TTC549 (cell line): ENCODE results near the gene TTC39A.

Experiments
- FAIRE-seq: peaks from 2 replicates; lab custom pipeline; 2012; peaks lifted over from hg19 to GRCh38; lab: Jason Lieb, UNC

The TTC39A gene

DNA sequence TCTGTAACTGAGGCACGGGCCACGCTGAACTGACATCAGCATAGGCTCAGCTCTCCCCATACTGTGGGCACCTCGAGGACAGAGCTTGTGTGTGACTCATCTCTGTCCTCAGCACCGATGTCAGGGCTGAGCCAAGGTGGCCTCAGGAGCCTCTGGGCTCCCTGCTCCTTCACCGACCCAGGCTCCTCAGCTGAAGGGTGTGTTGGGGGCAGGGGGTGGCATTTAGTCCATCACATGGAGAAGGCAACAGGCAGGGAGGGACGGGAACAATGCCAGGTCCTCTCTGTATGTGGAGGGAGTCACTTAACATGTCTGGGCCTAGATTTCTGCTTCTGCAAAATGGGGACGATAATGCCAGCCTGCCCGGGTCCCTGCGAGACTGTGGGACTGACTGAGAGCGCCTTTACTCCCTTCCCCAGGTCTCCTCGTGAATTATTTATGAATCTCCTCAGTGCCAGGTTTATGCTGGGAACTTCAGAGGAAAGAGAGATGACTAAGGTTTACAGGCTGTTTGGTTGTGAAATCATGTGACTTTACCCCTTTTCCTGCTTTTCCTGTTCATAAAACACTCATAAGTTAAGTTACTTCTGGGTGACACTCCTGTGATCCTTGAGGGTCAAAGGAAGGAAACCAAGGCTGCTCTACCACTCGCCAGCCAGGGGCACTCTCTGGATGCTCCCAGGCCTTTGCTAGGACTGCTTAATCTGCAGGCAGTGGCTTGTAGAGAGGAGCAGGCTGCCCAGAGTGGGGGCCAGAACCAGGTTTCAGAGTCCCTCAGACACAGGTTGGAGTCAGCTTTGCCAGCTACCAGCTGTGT is 16.2 kb downstream of the TTC39A start:
- no peak for FAIRE-seq

DNA sequence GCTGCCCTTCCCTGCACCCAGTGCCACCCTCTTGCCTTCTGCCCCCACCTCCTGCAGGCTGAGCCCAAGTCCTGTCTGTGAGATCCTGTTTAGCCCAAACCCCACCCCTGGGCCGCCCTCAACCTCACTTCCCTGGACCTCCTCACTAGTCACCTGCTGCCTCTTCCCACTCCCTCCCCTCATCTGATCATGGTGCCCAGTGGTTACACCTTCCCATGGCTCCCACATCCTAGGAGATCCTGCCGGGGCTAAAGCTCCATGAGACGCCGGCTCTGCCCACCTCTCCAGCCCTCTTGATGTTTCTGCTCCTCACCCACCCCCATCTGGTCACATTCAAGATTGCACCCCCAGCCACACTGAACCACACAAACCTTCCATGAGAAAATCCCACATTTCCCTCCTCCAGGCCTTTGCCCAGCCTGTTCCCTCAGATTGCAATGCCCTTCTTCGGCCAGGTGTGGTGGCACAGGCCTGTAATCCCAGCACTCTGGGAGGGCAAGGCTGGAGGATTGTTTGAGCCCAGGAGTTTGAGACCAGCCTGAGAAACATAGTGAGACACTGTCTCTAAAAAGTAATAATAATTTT is 17.0 kb downstream of the TTC39A start:
- no peak for FAIRE-seq

DNA sequence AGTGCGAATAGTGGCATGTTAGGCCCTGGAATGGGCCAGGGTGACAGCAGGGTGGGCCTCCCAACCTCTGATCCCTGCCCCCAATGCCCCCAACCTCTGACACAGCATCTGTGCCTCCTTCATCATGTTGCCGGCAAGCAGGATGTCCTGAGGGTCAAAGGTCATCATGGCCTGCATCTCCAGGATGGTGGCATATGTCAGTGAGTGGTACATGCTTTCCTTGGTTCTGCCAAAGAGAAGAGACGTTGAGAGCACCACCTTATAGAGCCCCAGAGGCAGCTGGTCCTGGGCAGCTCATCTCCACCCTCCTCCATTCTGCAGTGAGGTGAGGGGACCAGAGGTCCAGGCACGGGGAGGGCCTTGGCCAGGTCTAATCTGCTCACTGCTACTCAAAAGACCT is 17.6 kb downstream of the TTC39A start:
- FAIRE-seq, result no peak

DNA sequence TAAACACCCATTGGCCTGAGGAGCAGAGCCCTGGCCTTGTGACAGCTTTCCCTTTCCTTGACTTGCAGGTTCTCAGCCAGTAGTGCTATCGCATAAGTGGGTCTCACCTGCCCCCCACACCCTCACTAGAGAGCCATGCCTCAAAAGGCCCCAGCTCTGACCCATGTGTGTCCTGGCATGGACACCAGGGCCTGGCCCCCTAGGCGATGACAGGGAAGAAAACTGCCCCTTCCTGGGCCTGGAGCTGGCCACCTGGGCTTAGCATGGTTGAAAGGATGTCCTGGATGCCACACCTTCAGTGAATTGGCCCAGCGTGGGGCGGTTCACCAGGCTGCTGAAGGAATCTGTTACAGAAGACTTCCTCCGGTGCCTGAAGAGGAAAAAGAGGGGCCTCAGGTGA is 18.5 kb downstream of the TTC39A start:
- FAIRE-seq, result no peak

DNA sequence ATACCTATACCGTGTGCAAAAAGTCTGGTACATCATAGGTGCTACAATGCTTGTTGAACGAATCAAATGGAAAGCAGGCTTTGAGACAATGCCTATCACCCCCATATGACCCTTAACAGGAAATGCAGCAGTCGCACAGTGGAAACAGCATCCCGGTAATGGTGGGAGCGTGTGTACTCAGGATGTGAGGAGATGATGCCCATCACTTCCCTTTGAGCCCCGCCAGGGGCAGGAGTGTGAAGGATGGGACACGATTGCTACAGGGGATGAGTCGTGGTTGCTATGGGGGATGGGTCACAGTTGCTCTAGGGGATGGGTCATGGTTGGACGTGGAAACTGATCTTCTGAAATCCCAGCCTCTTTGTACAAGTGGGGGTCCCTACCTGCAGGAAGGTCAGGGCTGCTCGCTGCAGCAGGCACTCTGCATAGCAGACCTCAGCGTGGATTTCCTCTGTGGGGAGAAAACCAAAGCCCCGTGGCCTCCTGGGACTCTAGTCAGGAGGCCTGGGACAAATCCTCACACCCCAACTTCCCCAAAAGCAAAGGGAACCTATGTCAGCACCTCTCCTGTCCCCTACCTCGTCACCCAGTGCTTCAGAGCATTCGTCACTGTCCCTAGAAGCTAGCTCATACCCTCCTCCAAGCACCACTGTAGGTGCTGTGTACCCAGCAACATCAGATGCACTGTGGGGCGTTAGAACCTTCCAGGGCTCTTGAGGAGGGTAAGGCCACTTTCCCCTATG is 19.3 kb downstream of the TTC39A start:
- no peak for FAIRE-seq

DNA sequence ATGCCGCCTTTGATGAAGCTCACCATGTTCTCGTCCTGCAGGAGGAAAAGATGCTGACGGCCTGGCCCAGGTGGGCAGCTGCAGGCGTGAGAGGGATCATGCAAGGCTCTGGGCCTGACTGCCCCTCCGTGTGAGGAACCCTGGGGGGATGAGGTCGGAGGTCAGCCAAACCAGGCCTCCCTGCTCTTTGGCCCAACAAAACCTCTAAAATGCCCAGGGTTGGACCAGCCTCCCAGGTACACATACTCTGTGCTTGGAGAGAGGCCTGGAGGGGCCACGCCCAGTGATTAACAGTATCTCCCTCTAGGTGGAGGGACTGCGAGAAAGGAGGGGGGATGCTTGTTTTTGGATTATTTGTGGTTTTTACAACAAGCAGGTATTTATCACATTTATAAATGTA is 21.1 kb downstream of the TTC39A start:
- no peak for FAIRE-seq

DNA sequence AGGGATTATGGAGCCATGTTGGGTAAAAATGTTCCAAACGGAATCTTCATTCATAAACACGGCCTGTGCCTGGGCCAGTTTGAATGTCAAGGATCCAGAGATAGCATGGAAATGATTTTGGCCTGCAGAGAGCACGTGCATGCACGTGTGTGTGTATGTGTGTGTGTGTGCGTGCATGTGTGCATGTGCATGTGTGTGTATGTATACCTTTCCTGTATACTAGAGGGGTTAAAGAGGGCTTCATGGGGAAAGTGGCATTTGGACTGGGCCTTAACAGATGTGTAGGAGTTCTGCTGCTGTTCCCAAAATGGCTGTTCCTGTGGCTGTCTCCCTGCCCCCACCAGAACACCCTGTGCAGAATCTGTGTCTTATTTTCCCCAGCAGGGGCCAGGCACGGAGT is 21.7 kb downstream of the TTC39A start:
- FAIRE-seq, result no peak

DNA sequence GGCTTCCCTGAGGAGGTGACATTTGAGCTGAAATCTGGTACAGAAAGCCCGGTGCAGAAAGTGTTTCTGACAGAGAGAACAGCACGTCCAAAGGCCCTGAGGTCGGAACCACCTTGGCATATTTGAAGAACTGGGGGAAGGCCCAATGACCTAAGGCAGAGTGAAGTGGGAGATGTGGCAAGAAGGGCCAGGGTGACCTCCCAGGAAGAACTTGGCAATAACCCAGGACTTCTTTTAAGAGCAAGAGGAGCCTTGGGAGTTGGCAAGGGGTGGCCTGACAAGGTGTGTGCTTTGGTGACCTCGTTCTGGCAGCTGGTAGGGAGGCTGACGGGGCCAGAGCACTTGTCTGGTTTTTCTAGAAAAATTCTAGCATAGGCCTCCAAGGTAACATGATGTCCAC is 23.4 kb downstream of the TTC39A start:
- no peak for FAIRE-seq

DNA sequence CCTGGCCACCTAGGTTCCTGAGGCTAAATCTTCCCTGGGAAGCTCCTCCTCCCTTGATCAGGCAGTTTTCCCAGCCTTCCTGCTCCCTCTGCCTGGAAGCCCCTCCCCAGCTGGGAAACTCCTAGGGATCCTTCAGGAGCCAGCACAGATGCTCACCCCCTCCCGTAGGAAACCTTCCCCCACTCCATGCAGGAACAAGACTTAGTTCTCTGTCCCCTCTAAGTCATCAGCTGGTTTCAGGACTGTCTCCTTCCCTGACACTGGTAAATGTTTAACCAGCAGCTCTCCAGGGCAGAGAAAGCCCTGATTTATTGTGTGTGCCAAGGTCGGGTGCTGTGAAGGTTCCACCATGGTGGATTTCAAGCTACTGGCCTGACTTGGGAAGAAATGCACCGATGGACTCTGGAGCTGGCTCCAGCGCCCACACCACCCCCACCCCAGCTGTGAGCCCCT is 25.0 kb downstream of the TTC39A start:
- no peak for FAIRE-seq

DNA sequence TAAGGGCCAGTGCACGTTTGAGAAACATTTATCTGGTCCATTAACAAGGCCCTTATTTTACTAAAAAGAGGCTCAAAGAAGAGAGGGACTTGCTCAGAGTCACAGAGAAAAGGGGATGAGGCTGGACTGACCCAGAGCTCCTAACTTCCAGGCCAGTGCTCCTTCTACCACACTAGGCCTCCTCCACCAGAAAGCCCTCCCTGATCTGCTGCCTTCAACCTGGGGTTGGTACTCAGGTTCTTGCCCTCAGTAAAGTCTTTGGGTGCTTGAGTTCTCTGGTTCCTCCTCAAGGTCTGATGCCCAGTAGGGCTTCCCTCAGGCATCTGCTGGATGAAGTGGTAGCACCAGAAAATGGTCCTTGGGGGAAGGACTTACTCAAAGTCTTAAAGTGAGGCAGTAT is 26.0 kb downstream of the TTC39A start:
- no peak for FAIRE-seq

DNA sequence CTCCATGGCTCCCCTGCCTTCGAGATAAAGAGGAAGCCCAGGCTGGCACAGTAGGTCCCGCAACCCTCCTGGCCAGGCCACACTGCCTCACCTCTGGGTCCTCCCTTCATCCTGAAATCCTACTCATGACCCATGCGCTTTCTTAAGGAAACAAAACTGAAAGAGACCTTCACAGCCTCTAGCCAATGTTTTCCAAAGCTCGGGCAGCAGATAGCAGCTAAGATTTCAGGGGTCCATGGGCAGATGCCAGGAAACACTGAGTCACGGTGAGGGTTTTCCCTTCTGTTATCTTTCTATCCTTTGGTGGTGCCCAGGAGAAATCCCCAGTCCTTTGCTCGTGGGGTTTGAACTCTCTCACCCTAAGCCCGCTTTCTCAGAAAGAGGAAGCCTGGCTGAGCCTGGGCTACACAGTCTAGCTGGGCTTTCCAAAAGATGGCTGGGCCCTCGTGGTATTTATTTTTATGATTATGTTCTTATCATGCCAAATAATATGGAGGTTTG is 26.6 kb downstream of the TTC39A start:
- no peak for FAIRE-seq

DNA sequence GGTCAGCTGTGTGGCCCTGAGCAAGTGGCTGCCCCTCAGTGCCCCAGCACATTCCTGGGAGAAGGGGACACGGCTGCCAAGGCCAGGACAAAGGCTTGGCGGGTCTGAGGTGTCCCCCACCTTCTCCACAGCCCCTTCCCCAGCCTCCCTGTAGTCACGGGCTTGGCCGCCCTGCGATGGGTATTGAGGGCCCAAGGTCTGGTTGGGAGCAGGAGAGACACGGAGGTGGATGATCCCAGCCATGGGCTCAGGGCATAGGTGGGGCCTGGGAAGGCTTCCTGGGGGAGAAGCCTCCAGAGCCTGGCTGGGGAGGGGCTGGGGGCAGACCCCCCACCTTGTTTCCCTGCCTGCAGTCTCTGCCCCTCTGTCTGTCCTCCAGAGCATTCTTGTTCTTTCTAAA is 27.0 kb downstream of the TTC39A start:
- no peak for FAIRE-seq

DNA sequence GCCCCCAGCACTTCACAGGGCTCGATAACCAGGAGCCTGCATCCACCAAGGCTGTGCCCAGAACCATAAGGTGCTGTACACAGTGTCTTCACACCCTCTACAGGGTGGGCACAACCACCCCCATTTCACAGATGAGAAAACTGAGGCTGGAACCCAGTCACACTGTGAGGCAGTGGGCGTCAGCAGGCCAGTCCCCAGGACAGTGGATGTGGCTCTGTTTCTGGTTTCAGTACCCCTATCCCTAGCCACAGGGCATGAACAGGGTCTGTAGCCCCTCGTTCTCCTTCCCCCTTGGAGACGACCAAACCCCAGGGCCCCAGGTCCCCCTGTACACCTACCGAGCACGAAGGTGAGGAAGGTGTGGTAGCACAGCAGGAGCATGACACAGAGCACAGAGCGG is 27.6 kb downstream of the TTC39A start:
- FAIRE-seq, result no peak

DNA sequence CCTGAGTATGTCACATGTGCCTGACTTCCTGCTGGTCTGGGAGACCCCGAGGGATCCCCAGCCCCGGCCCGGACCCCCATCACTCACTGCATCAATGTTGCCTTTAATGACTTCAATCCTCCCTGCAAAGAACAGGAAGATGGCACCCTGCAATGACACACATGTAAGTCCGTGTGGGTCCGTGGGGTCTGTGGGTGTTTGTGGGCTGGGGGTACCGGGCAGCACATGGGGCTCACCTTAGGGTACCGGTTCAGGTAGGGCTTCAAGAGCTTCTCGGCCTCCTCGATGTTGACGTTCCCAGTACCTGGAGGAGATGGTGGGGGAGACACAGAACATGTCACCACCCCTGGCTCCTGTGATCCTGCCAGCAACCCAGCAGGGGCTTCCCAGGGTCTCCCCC is 28.1 kb downstream of the TTC39A start:
- FAIRE-seq, result no peak

DNA sequence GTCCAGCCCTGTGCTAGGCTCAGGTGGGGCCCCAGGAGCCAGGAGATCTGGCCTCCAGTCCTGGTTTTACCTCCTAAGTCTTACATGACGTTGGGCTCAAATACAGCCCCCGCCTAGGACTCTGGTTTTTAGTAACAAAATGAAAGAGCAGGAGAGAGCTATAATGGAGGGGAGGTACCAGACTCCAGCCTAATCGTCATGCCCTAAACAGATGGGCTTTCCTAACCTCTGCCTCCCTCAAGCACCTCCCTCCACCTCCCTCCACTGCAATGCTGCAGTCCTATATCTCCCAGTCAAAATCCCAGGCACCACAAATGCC is 28.6 kb downstream of the TTC39A start:
- no peak for FAIRE-seq

DNA sequence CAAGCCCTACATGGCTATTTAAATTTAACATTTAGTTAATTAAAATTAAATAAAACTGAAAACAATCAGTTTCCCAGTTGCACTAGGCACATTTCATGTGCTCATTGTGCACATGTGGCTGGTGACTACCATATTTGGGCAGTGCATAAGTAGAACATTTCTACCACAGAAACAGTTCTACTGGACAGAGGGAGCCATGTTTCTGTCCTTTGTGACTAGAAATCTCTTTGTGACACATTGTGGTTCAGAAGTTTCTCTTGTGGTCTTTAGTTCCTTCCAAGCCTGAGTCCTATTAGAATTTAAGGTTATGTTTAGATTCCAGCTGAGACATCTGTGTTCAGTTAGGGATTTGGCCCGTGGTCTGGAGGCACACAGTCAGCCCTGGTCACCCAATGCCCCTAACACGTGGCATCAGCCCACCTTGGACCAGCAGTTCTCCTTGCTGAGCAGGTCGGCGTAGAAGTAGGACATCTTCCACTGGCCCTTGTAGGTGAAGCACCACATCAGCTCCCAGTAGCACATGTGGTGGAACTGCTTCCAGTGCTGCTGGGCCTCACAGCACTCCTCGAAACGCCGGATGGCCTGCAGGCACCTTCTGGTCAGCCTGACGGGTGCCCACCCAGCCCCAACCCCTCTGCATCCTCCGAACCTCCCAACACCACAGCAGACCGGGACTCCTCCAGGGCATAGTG is 29.1 kb downstream of the TTC39A start:
- FAIRE-seq, result no peak

DNA sequence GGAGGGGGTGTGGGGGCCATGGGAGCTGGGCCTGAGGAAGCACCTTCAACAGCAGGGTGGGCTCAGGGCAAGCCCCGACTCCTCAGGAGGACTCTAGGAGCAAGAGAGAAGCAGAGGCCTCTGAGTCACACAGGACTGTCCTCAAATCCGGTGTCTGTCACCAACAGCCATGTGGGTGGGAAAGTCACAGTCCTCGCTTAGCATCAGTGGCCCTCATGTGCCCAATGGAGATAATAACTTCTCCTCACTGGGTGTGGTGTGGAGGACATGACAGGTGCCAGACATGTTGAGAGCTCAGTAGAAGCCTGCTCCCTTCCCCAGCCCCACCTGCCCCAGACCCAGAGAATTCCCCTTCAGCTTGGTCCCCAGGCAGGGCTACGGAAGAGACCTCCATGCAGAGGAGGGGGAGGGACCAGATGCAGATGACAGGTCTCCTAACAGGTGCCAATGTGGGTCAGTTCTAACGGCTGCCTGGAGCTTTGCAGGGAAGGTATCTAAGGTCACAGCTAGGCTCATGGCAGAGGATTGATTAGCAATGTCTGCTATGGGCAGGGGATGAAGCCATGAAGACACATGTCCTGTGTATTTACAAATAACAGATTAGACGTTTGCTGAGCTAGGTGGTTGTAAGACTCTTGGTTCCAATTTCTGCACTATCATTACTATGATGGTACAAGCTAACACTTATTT is 30.2 kb downstream of the TTC39A start:
- FAIRE-seq, result no peak

DNA sequence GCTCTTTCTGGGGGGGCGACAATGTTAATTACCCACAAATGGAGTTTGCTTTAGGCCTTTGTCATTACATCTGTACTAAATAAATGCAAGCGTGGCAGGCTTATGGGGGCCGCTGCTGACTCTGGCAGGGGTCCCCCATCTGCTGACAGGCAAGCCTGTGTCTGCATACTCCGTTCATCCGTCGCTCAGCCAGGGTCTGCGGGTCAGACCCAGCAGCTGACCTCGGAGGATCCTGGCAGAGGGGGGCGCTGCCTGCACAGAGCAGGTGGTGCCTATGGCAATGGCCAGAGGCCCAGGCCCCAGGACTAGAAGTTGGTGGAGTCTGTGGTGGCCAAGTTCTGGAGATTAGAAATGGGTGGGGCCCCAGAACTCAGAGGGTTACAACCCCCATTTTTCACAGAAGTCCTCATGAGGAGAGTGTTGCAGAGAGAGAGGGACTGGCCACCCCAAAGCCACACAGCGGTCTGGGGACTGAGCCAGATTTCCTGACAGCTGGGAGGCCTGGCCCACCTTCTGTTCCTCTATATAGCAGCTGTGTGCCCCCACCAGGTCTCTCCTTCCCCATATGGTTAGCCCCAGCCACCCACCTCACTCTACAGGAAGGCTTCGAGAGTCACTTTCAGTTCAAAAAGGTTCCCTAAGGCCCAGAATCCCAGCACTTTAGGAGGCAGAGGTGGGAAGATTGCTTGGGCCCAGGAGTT is 31.0 kb downstream of the TTC39A start:
- FAIRE-seq, result no peak

DNA sequence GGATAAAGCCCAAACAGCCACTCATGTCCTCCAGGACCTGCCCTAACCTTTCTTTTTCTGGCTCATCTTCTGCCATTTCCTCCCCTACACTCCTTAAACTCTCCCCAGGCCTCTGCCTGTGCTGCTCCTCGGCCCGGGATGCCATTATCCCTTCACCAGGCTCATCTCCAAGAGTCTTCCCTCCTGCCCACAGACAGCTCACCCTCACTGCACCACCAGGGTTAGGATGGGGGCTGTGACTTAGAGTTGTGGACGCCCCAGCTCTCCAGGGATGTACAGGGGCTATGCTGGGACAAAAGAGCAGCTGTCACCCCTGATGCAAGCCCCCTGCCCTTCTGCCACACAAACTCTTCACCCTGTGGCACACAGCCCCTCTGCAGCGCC is 32.0 kb downstream of the TTC39A start:
- no peak for FAIRE-seq

DNA sequence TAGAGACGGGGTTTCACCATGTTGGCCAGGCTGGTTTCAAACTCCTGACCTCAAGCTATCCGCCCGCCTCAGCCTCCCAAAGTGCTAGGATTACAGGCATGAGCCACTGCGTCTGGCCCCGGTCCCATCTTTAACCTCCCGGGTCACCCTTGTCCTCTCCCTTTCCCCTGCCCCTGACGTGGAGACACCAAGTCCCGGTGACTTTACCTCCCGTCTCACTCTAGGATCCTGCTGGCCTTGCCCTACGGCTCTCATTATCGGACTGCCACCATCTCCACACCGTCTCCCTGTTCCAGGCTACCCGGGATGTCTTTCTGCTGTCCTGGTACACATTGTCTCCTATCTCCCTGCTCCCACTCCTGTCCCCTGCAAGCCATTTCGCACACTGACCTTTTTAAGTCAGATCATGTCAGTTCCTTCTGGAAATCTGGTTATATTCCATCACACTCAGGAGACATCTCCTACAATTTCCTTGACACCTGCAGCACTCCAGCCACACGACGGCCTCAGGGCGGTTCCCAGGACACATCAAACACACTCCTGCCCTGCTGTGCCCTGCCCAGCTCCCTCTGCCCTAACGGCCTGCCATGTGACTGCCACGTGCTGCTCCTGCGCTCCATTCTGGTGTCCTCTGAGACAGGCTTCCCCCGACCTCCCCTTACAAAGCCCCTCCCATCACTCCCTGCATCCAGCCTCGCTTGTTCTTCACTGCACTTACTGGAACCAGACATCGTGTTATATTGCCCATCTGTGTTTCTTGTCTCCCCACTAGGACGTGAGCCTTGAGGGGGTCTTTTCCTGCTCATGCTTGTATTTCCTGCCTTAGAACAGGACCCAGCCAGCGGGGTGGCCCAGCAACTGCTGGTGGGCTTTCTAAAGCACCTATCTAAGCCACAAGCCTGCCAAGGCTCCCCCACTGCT is 32.7 kb downstream of the TTC39A start:
- FAIRE-seq, result no peak
